GM23338 (cell line): ENCODE data around the gene TEPSIN.

Experiments used
- CREB1 ChIP-seq: fragments of 250-450 bp; sonication (Bioruptor Pico); IDR thresholded peaks from 2 replicates; pipeline ENCODE4 v1.5.0; 2020; ENCODE audit warnings: low read depth, mild to moderate bottlenecking, moderate library complexity
- ETS1 ChIP-seq: IDR thresholded peaks from 2 replicates; pipeline ENCODE4 v1.6.1; 2016; ENCODE audit warnings: antibody characterized with exemption
- EZH2 ChIP-seq: fragments of 200-600 bp; sonication (generic); IDR thresholded peaks from one replicate; pipeline ENCODE4 v1.8.0; 2017; ENCODE audit warnings: antibody characterized with exemption, mild to moderate bottlenecking, low read depth; ENCODE audit not compliant: unreplicated experiment
- EZH2phosphoT487 ChIP-seq: fragments of 200-600 bp; sonication (generic); IDR thresholded peaks from one replicate; pipeline ENCODE4 v1.8.1; 2018; ENCODE audit warnings: antibody characterized with exemption; ENCODE audit not compliant: unreplicated experiment
- JUNB ChIP-seq: IDR thresholded peaks from one replicate; pipeline ENCODE4 v1.6.1; 2016; ENCODE audit warnings: antibody characterized with exemption; ENCODE audit not compliant: unreplicated experiment
- POLR2AphosphoS5 ChIP-seq: IDR thresholded peaks from 2 replicates; pipeline ENCODE4 v1.6.1; 2016; ENCODE audit warnings: antibody characterized with exemption, low read depth
- ZNF331 ChIP-seq: fragments of 250-450 bp; sonication (Bioruptor Pico); IDR thresholded peaks from 2 replicates; pipeline ENCODE4 v1.5.0; 2020; ENCODE audit warnings: low read depth, mild to moderate bottlenecking, moderate library complexity
- TF ChIP-seq, protein P1 (sequence below), 2 experiments: fragments of 200-600 bp in 1 of 2; sonication (generic) in 1 of 2; conservative IDR thresholded peaks; 2 replicates each; pipeline versions ENCODE4 v1.5.1 to v1.6.1; 2016 to 2017; ENCODE audit warnings: antibody characterized with exemption in 2 of 2, low read depth in 2 of 2, mild to moderate bottlenecking in 2 of 2, moderate library complexity in 1 of 2
- TF ChIP-seq, protein P2 (sequence below): IDR thresholded peaks from one replicate; pipeline ENCODE4 v1.6.1; 2018; ENCODE audit warnings: antibody characterized with exemption; ENCODE audit not compliant: unreplicated experiment

GRCh38 chr17:81192386-81193050, 46.3 kb downstream of the TEPSIN start:
- TF ChIP-seq, protein P1, sequence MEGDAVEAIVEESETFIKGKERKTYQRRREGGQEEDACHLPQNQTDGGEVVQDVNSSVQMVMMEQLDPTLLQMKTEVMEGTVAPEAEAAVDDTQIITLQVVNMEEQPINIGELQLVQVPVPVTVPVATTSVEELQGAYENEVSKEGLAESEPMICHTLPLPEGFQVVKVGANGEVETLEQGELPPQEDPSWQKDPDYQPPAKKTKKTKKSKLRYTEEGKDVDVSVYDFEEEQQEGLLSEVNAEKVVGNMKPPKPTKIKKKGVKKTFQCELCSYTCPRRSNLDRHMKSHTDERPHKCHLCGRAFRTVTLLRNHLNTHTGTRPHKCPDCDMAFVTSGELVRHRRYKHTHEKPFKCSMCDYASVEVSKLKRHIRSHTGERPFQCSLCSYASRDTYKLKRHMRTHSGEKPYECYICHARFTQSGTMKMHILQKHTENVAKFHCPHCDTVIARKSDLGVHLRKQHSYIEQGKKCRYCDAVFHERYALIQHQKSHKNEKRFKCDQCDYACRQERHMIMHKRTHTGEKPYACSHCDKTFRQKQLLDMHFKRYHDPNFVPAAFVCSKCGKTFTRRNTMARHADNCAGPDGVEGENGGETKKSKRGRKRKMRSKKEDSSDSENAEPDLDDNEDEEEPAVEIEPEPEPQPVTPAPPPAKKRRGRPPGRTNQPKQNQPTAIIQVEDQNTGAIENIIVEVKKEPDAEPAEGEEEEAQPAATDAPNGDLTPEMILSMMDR (conservative IDR thresholded peaks at IDR 0.05; ENCODE audit: low read depth in 2 of 2), result no peak
- TF ChIP-seq EZH2phosphoT487 (no peak), CREB1 (CRISPR knock-in tag) (no peak), EZH2 (no peak), POLR2AphosphoS5 (no peak), JUNB (no peak), ETS1 (no peak), ZNF331 (no peak)
- TF ChIP-seq, protein P2, sequence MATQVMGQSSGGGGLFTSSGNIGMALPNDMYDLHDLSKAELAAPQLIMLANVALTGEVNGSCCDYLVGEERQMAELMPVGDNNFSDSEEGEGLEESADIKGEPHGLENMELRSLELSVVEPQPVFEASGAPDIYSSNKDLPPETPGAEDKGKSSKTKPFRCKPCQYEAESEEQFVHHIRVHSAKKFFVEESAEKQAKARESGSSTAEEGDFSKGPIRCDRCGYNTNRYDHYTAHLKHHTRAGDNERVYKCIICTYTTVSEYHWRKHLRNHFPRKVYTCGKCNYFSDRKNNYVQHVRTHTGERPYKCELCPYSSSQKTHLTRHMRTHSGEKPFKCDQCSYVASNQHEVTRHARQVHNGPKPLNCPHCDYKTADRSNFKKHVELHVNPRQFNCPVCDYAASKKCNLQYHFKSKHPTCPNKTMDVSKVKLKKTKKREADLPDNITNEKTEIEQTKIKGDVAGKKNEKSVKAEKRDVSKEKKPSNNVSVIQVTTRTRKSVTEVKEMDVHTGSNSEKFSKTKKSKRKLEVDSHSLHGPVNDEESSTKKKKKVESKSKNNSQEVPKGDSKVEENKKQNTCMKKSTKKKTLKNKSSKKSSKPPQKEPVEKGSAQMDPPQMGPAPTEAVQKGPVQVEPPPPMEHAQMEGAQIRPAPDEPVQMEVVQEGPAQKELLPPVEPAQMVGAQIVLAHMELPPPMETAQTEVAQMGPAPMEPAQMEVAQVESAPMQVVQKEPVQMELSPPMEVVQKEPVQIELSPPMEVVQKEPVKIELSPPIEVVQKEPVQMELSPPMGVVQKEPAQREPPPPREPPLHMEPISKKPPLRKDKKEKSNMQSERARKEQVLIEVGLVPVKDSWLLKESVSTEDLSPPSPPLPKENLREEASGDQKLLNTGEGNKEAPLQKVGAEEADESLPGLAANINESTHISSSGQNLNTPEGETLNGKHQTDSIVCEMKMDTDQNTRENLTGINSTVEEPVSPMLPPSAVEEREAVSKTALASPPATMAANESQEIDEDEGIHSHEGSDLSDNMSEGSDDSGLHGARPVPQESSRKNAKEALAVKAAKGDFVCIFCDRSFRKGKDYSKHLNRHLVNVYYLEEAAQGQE, result no peak
